Measurements from ENCODE around the gene SGO2.

SGO2 gene

GRCh38 chr2:200590090-200590489 lies 64.1 kb downstream of the SGO2 start:
- H3K36me3 ChIP-seq, result no peaks in the 10 kb centered on the region

GRCh38 chr2:200591308-200591707 lies 65.3 kb downstream of the SGO2 start:
- Histone ChIP-seq H3K9ac (no peak overlapping the region), H3K4me1 (peaks cover under 1% of the 10 kb centered on the region; the same call in 1 of the 2 replicates), H4K20me1 (no peaks in the 10 kb centered on the region), H3K27me3 (peaks cover 11% of the 10 kb centered on the region), H3K4me2 (no peak overlapping the region), H3K9me3 (peaks cover 2% of the 10 kb centered on the region; the same call in 1 of the 2 replicates), H3K36me3 (no peaks in the 10 kb centered on the region), H3K27ac (no peak overlapping the region), H3K4me3 (no peak overlapping the region)
- TF ChIP-seq Cebpa-rat (IDR thresholded peaks at IDR 0.05), result no peak

More at GRCh38 chr2:200590090-200590489, 64.1 kb downstream of the SGO2 start:
- Histone ChIP-seq H3K4me1 (peaks cover 12% of the 10 kb centered on the region), H3K9me3 (peaks cover 5% of the 10 kb centered on the region; the same call in 1 of the 2 replicates), H3K27ac (no peak overlapping the region), H3K4me2 (no peak overlapping the region), H3K9ac (no peak overlapping the region), H3K27me3 (peaks cover 23% of the 10 kb centered on the region), H3K4me3 (no peak overlapping the region), H4K20me1 (peaks cover 8% of the 10 kb centered on the region; the same call in 1 of the 2 replicates)
- TF ChIP-seq Cebpa-rat (IDR thresholded peaks at IDR 0.05), result no peak

DNA sequence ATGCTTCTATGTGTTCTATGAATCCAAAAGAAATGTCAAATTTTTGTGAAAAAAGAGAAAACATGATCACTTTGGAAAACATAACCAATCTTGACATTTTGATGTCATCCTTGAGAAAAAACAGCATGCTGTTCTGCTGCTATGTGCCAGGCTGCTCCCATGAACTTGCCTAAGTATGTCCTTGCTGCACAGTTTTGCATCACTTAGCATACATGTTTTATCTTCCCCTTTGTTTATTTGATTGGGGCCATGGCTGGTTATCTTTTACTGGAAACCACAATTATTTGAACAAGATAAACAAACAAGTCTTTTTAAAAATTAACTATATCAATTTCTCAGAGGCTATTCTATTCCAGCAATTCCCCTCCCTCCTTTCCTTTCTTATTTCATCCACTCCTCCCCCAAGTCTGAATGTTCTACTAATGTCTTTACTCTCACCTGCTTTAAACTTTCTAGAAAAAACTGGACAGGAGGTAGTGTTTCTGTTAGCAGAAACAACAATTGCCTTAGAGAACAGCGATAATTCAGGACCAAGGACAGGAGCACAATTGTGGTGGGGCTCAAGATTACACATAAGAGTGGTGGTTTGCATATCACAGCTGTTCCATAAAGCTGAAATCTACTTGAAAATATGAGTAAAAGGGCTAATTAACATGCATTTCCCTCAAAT lies 66.5 kb downstream of the SGO2 start:
- H3K9ac ChIP-seq, result no peak overlapping the region
- H3K4me2 ChIP-seq, result no peak overlapping the region
- H3K27ac ChIP-seq, result no peak overlapping the region
- no peaks in the 10 kb centered on the region for H3K9me3 ChIP-seq
- no peaks in the 10 kb centered on the region for H3K36me3 ChIP-seq
- no peaks in the 10 kb centered on the region for H3K27me3 ChIP-seq
- no peak overlapping the region for H3K4me3 ChIP-seq
- no peaks in the 10 kb centered on the region for H3K4me1 ChIP-seq
- TF ChIP-seq Cebpa-rat (IDR thresholded peaks at IDR 0.05), result no peak
- no peaks in the 10 kb centered on the region for H4K20me1 ChIP-seq

DNA sequence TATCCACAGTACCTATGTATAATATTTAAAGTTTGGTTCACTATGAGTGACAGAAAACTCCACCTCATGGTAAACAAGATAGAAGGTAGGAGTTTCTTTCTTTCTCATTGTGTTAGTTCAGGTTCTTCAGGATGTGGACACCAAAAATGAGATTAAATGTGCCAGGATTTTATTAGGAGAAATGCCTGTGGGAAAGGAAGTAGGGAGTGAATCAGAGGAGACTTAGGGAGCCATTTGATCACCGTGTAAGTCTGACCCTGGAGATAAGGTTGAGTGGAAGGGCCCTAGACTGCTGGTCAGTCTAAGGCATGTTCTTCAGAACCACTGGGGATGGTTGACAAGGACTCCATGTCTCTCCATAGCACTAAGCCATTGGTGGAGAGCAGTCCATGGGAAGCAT lies 67.9 kb downstream of the SGO2 start:
- no peaks in the 10 kb centered on the region for H3K4me1 ChIP-seq
- H4K20me1 ChIP-seq, result no peaks in the 10 kb centered on the region
- H3K27ac ChIP-seq, result no peak overlapping the region
- H3K4me2 ChIP-seq, result no peak overlapping the region
- H3K4me3 ChIP-seq, result no peak overlapping the region
- TF ChIP-seq Cebpa-rat (IDR thresholded peaks at IDR 0.05), result no peak
- no peaks in the 10 kb centered on the region for H3K36me3 ChIP-seq
- no peaks in the 10 kb centered on the region for H3K27me3 ChIP-seq
- H3K9me3 ChIP-seq, result no peaks in the 10 kb centered on the region
- no peak overlapping the region for H3K9ac ChIP-seq

DNA sequence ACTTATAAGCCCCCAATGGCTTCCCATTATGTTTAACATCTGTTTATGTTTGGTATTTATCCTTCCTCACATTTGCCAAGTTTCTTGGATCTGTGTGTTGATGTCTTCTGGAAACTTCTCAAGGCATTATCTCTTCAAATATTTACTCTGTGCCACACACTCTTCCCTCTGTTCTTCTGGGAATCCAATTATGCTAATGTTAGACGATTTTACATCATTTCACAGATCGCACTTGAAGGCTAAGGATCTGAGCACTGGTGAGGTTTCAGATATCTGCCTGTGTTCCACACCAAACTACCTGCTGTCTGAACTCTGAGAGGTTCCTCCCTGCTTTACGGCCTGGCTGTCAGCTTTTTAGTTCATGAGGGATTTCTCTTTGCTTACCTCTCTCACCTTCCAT lies 69.9 kb downstream of the SGO2 start:
- Histone ChIP-seq H3K4me1 (no peaks in the 10 kb centered on the region), H3K4me2 (no peak overlapping the region), H3K4me3 (no peak overlapping the region), H3K9ac (no peak overlapping the region), H3K36me3 (no peaks in the 10 kb centered on the region), H4K20me1 (no peaks in the 10 kb centered on the region), H3K9me3 (no peaks in the 10 kb centered on the region), H3K27me3 (no peaks in the 10 kb centered on the region), H3K27ac (no peak overlapping the region)
- no peak for TF ChIP-seq Cebpa-rat (IDR thresholded peaks at IDR 0.05)

- no peaks in the 10 kb centered on the region for H4K20me1 ChIP-seq
- H3K9me3 ChIP-seq, result no peaks in the 10 kb centered on the region
- no peak overlapping the region for H3K9ac ChIP-seq
- H3K27me3 ChIP-seq, result no peaks in the 10 kb centered on the region
- H3K27ac ChIP-seq, result no peak overlapping the region
- no peak overlapping the region for H3K4me3 ChIP-seq
- H3K4me1 ChIP-seq, result no peaks in the 10 kb centered on the region
- no peaks in the 10 kb centered on the region for H3K36me3 ChIP-seq
- no peak overlapping the region for H3K4me2 ChIP-seq
- TF ChIP-seq Cebpa-rat (IDR thresholded peaks at IDR 0.05), result no peak
Measured at GRCh38 chr2:200596774-200597570, 71.0 kb downstream of the SGO2 start.

- H3K36me3 ChIP-seq, result no peaks in the 10 kb centered on the region
- H3K4me3 ChIP-seq, result no peak overlapping the region
- no peaks in the 10 kb centered on the region for H3K27me3 ChIP-seq
- no peak overlapping the region for H3K27ac ChIP-seq
- H3K9ac ChIP-seq, result no peak overlapping the region
- no peaks in the 10 kb centered on the region for H3K9me3 ChIP-seq
- H4K20me1 ChIP-seq, result no peaks in the 10 kb centered on the region
- no peak for TF ChIP-seq Cebpa-rat (IDR thresholded peaks at IDR 0.05)
- H3K4me1 ChIP-seq, result no peaks in the 10 kb centered on the region
- no peak overlapping the region for H3K4me2 ChIP-seq
Measured at GRCh38 chr2:200599206-200599605, 73.2 kb downstream of the SGO2 start.

- H3K27ac ChIP-seq, result no peak overlapping the region
- H3K4me2 ChIP-seq, result no peak overlapping the region
- no peaks in the 10 kb centered on the region for H3K4me1 ChIP-seq
- TF ChIP-seq Cebpa-rat (IDR thresholded peaks at IDR 0.05), result no peak
- no peaks in the 10 kb centered on the region for H3K36me3 ChIP-seq
- no peaks in the 10 kb centered on the region for H4K20me1 ChIP-seq
- H3K4me3 ChIP-seq, result no peak overlapping the region
- no peaks in the 10 kb centered on the region for H3K9me3 ChIP-seq
- no peaks in the 10 kb centered on the region for H3K27me3 ChIP-seq
- H3K9ac ChIP-seq, result no peak overlapping the region
Measured at GRCh38 chr2:200600549-200601225, 74.7 kb downstream of the SGO2 start.

DNA sequence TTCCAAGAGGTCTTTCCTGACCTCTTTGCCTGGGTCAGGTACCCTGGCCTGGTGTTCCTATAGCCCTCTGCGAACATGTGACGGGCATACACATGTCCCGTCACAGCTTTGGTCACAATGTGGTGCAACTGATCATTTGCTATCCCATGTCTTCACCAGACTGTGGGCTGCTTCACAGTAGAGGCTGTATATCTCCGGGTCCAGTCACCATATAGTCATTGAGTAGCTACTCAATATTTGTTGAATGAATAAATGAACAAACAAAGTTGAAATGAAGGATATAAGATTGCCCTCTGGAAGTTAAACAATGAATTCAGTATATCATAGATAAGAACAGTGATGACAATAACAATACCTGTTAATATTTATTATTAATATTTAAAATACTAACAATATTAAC lies 76.6 kb downstream of the SGO2 start:
- Histone ChIP-seq H3K4me3 (no peak overlapping the region), H3K4me1 (no peaks in the 10 kb centered on the region), H3K9me3 (0 out of 2 replicates have a peak, but pooled peaks cover 6% of the 10 kb centered on the region), H4K20me1 (no peaks in the 10 kb centered on the region), H3K27ac (no peak overlapping the region), H3K4me2 (no peak overlapping the region), H3K9ac (no peak overlapping the region), H3K27me3 (no peaks in the 10 kb centered on the region), H3K36me3 (no peaks in the 10 kb centered on the region)
- no peak for TF ChIP-seq Cebpa-rat (IDR thresholded peaks at IDR 0.05)

DNA sequence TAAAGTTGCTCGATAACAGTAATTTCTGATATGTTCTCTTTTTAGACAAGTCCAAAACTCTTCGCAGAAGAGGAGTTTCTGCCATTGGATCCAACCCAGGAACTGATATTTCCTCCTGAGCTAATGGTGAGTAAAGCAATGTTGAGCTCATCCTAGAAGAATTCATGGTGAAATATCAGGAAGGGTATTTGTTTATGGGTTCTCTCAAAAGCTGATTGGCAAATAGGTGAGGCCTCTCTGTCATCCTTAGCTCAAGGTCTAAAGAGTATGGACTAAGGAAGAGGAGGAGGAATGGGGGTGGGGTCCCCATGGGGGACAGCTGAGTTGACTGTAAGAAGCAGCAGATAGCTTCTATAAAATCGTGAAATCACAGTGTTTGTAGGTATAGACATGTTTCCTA lies 78.0 kb downstream of the SGO2 start:
- Histone ChIP-seq H3K27me3 (no peaks in the 10 kb centered on the region), H3K36me3 (no peaks in the 10 kb centered on the region), H3K27ac (no peak overlapping the region), H3K9me3 (0 out of 2 replicates have a peak, but pooled peaks cover 6% of the 10 kb centered on the region), H3K4me1 (no peaks in the 10 kb centered on the region), H4K20me1 (no peaks in the 10 kb centered on the region), H3K4me3 (no peak overlapping the region), H3K9ac (no peak overlapping the region), H3K4me2 (no peak overlapping the region)
- TF ChIP-seq Cebpa-rat (IDR thresholded peaks at IDR 0.05), result no peak

All from BLaER1 (cell line).